Measurements from ENCODE around the gene NAB1.

DNA sequence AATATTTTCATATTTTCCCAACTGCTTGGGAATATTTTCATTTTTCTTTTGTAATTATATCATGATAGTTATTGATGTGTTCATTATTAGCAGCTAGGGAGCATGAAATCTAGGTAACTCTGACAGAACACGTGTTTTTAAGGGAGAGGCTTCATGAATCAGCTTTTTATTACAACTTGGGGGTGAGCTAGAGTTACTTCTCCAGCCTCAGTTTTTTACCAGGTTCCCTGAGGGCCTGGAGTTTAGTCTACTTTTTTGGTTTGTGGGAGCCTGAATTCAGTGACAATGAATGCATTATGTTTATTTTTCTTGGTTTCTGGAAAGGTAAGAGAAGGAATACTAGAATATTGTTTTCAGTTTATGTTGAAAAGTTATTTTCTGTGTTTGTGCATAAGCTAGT lies 18.0 kb downstream of the NAB1 start:
- TF ChIP-seq CTCF (IDR thresholded peaks at IDR 0.05), result no peak
- no peak for TF ChIP-seq POLR2A (IDR thresholded peaks at IDR 0.05)
